RWPE1 (cell line): ENCODE data around the gene ETV6.

Experiments used
- CTCF ChIA-PET: fragments of 350-600 bp; sonication (Branson Sonifier 250); formaldehyde crosslinking; extraction: SDS; loops from one replicate; lab custom pipeline; 2021; lab: Yijun Ruan, JAX
- POLR2A ChIA-PET: fragments of 400-600 bp; formaldehyde crosslinking; extraction: SDS; loops from one replicate; lab custom pipeline; 2020; ENCODE audit warnings: antibody characterized with exemption; ENCODE audit not compliant: low non-redundant PET; lab: Yijun Ruan, JAX
- DNase-seq: peaks from one replicate; pipeline ENCODE4 v3.0.0; 2012; ENCODE audit warnings: low spot score
- H3K27ac ChIP-seq: fragments of 450-650 bp; 2 replicates; pipeline ENCODE4 v1.5.1; 2017
- TF ChIP-seq, protein P1 (sequence below): fragments of 450-650 bp; conservative IDR thresholded peaks from 2 replicates; pipeline ENCODE4 v1.5.1; 2017; ENCODE audit warnings: low read depth, mild to moderate bottlenecking

Gene ETV6

DNA sequence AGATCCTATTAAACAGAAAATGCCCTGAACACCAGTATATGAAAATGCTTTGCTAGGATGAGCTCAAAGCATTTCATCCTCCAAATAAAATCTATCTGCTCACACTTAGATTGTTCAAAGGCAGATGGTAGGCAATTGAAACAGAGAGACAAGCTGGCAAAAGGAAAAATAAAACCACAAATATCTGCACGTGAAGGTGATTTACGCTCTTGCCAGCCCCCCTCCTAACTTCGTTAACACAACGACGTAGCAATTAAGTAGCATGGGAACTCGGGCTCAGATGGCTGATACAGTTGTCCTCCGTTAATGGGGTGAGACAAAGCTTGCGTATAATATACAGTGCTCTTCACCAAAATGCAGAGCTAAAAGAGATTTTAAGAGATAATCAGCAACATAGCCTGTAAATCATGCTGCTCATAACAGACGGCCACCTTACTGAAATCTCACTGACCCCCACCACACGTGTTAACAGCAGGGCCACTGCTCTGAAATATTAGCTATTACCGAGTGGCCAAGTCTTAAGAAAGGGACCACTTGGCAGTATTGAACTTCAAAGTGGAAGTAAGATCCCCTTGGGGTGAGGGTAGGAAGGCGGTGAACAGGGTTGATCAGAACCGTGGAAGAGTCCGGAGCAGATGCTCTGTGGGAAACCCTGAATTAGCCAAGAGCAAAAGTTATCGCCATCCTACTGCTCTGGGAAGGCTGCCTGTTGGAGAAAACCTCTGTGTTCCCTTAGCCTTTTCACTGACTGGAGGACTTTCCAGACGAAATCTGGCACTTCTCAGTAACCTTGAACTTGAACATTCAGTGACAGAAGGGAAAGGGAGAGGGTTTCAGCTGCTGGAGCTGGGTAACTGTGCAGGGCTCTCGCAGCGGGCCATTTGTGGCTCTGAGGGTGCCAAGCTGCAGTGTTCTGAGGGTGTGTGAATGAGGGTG lies 23.1 kb downstream of the ETV6 start:
- ChIA-PET POLR2A (no interaction called here), CTCF (interaction anchor here (0.7 kb wide), 1 partner anchor 175 kb away, joined by 3 read pairs; no protein-coding TSS in a partner anchor)
- no peak overlapping the region for H3K27ac ChIP-seq
- TF ChIP-seq, protein P1, sequence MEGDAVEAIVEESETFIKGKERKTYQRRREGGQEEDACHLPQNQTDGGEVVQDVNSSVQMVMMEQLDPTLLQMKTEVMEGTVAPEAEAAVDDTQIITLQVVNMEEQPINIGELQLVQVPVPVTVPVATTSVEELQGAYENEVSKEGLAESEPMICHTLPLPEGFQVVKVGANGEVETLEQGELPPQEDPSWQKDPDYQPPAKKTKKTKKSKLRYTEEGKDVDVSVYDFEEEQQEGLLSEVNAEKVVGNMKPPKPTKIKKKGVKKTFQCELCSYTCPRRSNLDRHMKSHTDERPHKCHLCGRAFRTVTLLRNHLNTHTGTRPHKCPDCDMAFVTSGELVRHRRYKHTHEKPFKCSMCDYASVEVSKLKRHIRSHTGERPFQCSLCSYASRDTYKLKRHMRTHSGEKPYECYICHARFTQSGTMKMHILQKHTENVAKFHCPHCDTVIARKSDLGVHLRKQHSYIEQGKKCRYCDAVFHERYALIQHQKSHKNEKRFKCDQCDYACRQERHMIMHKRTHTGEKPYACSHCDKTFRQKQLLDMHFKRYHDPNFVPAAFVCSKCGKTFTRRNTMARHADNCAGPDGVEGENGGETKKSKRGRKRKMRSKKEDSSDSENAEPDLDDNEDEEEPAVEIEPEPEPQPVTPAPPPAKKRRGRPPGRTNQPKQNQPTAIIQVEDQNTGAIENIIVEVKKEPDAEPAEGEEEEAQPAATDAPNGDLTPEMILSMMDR, result no peak
- DNase-seq, result no peak

GRCh38 chr12:11673666-11674461 lies 24.4 kb downstream of the ETV6 start:
- ChIA-PET POLR2A (no interaction called here), CTCF (no interaction called here)
- TF ChIP-seq, protein P1, result no peak
- no peak for DNase-seq
- no peak overlapping the region for H3K27ac ChIP-seq

DNA sequence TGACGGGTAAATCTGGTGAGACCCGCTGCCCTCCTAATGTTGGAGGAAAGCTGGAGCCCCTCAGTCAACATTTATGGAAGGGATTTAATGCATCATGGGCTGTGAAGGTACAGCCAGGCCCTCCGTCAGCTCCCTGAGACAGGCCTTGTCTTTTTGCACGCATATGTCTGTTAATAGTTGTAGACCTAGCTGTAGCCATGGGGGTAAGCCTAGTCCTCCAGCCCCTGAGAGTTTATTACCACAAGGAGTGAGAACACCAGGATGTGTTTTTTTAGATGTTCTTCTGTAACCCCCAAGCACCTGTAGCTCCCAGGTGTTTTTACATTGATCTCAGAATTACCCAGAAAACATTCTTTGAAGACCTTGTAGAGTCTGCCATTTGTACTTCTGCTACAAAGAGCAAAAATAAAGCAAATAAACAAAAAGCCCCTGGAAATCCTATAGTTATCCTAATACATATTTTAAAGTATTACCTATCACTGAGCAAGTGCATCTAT lies 25.5 kb downstream of the ETV6 start:
- POLR2A ChIA-PET, result no interaction called here
- no peak overlapping the region for H3K27ac ChIP-seq
- CTCF ChIA-PET, result interaction anchor here (0.7 kb wide), 1 partner anchor 358 kb away, joined by 4 read pairs; no protein-coding TSS in a partner anchor
- no peak for DNase-seq
- TF ChIP-seq, protein P1, result no peak

DNA sequence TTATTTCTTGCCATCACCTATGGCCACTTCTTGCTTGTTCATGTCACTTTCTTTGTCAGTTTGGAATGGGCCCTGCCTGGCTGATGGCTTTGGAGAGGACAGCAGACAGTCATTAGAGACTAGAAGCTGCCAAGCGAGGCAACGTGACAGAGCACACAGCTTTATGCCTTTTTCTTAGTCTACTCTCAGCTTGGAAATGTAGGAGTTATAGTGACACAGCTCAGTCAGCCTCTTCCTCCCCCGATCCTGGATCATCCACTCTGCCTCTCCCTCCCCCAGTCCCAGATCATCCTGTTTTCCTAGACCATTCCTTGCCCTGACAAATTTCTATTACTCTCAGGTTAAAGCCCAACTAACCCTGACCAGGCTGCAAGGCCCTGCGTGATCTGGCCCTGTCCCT lies 26.6 kb downstream of the ETV6 start:
- ChIA-PET CTCF (interaction anchor here (0.6 kb wide), 2 partner anchors 292 to 1523 kb away, joined by 3 read pairs; no protein-coding TSS in a partner anchor), POLR2A (no interaction called here)
- DNase-seq, result no peak
- H3K27ac ChIP-seq, result no peak overlapping the region
- TF ChIP-seq, protein P1, result no peak

GRCh38 chr12:11677093-11677492 lies 27.6 kb downstream of the ETV6 start:
- ChIA-PET CTCF (no interaction called here), POLR2A (no interaction called here)
- no peak overlapping the region for H3K27ac ChIP-seq
- no peak for DNase-seq
- TF ChIP-seq, protein P1, result no peak

DNA sequence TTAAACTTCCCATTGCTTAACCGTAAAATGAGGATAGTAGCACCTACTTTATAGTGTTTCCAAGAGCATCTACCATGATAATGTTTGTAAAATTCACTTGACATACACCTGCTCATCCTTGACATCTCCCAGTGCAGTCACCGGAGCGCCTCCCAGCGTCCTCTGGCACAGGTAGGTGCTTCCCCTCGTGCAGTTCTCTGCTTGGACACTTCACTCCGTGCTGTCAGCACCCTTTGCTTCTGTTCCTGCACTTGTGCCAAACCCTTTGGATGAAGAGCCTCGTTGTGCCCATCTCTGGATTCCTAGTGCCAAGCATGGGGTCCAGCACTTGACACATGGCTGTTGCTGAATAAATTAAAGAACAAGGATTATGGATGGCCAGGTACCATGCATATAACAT lies 28.3 kb downstream of the ETV6 start:
- no peak overlapping the region for H3K27ac ChIP-seq
- POLR2A ChIA-PET, result no interaction called here
- no peak for DNase-seq
- TF ChIP-seq, protein P1, result no peak
- CTCF ChIA-PET, result no interaction called here
